HG03175 (cell line): Measurements from ENCODE around the gene WSCD2.

ENCODE experiments used
- ATAC-seq: cut with Tn5 transposase; IDR thresholded peaks from one replicate; pipeline ENCODE4 v1.9.1; 2021; ENCODE audit warnings: mild to moderate bottlenecking, moderate library complexity; ENCODE audit not compliant: unreplicated experiment

Gene WSCD2

GRCh38 chr12:108156717-108157116 is 27.6 kb downstream of the WSCD2 start:
- ATAC-seq: no peak

- no peak for ATAC-seq
Measured at GRCh38 chr12:108157870-108158459, 28.9 kb downstream of the WSCD2 start.

GRCh38 chr12:108162207-108162606 is 33.1 kb downstream of the WSCD2 start:
- ATAC-seq: no peak

- no peak for ATAC-seq
Measured at GRCh38 chr12:108166505-108166904, 37.4 kb downstream of the WSCD2 start.

GRCh38 chr12:108167974-108168373 is 38.9 kb downstream of the WSCD2 start:
- ATAC-seq: no peak

GRCh38 chr12:108169708-108170107 is 40.6 kb downstream of the WSCD2 start:
- no peak for ATAC-seq

- ATAC-seq: no peak
Measured at GRCh38 chr12:108170164-108170563, 41.1 kb downstream of the WSCD2 start.

GRCh38 chr12:108172033-108172432 is 42.9 kb downstream of the WSCD2 start:
- ATAC-seq: no peak

- ATAC-seq: no peak
Measured at GRCh38 chr12:108173160-108173559, 44.1 kb downstream of the WSCD2 start.

- no peak for ATAC-seq
Measured at GRCh38 chr12:108173892-108174291, 44.8 kb downstream of the WSCD2 start.

GRCh38 chr12:108174641-108175040 is 45.6 kb downstream of the WSCD2 start:
- no peak for ATAC-seq

GRCh38 chr12:108175310-108175709 is 46.2 kb downstream of the WSCD2 start:
- ATAC-seq: no peak

- ATAC-seq: no peak
Measured at GRCh38 chr12:108176292-108176691, 47.2 kb downstream of the WSCD2 start.

- ATAC-seq: no peak
Measured at GRCh38 chr12:108177131-108177530, 48.0 kb downstream of the WSCD2 start.

- ATAC-seq: no peak
Measured at GRCh38 chr12:108179305-108179704, 50.2 kb downstream of the WSCD2 start.

GRCh38 chr12:108180255-108181094 is 51.4 kb downstream of the WSCD2 start:
- no peak for ATAC-seq

GRCh38 chr12:108181095-108181454 is 52.0 kb downstream of the WSCD2 start:
- no peak for ATAC-seq

GRCh38 chr12:108182096-108182495 is 53.0 kb downstream of the WSCD2 start:
- no peak for ATAC-seq

- no peak for ATAC-seq
Measured at GRCh38 chr12:108185002-108185401, 55.9 kb downstream of the WSCD2 start.

- ATAC-seq: no peak
Measured at GRCh38 chr12:108187831-108188230, 58.7 kb downstream of the WSCD2 start.

GRCh38 chr12:108190529-108190928 is 61.4 kb downstream of the WSCD2 start:
- no peak for ATAC-seq

GRCh38 chr12:108191086-108191485 is 62.0 kb downstream of the WSCD2 start:
- ATAC-seq: no peak

GRCh38 chr12:108191938-108192337 is 62.9 kb downstream of the WSCD2 start:
- no peak for ATAC-seq
